Stimulated activated memory B cell treated with anti-CD40 and anti-IgM and Interleukin-4, amounts not matched to agents 10 μg/mL and 1 μg/mL and 100 μg/mL, for 72 hours (primary cell): ENCODE results near the gene CPNE8.

Experiments
- ATAC-seq: fragments of 150-1000 bp; cut with Tn5 transposase; 2 replicates; pipeline ENCODE4 v1.10.0; 2021
- H3K27ac Mint-ChIP-seq: one replicate; pipeline ENCODE4 v1.8.0; 2022; ENCODE audit warnings: mild to moderate bottlenecking, mixed read lengths
- H3K27me3 Mint-ChIP-seq: one replicate; pipeline ENCODE4 v1.8.0; 2022; ENCODE audit warnings: mixed read lengths
- H3K36me3 Mint-ChIP-seq: one replicate; pipeline ENCODE4 v1.8.0; 2022; ENCODE audit warnings: mixed read lengths
- H3K4me1 Mint-ChIP-seq: one replicate; pipeline ENCODE4 v1.8.0; 2022; ENCODE audit warnings: mixed read lengths
- H3K4me3 Mint-ChIP-seq: one replicate; pipeline ENCODE4 v1.8.0; 2022; ENCODE audit warnings: mild to moderate bottlenecking, moderate library complexity, mixed read lengths
- H3K9me3 Mint-ChIP-seq: one replicate; pipeline ENCODE4 v1.8.0; 2022; ENCODE audit warnings: mixed read lengths

The CPNE8 gene

GRCh38 chr12:38907201-38907923, 2.0 kb upstream of the CPNE8 start:
- peak overlapping the region; percentile 69 for H3K4me3 Mint-ChIP-seq
- H3K36me3 Mint-ChIP-seq, result no peaks in the 10 kb centered on the region
- H3K27ac Mint-ChIP-seq, result no peak overlapping the region
- peaks cover 14% of the 10 kb centered on the region for H3K4me1 Mint-ChIP-seq
- ATAC-seq, result no peak
- peaks cover 3% of the 10 kb centered on the region for H3K9me3 Mint-ChIP-seq
- peaks cover 40% of the 10 kb centered on the region for H3K27me3 Mint-ChIP-seq

- peak; percentile 61 for ATAC-seq
- Mint-ChIP-seq H3K27me3 (peaks cover 40% of the 10 kb centered on the region), H3K4me1 (peaks cover 14% of the 10 kb centered on the region), H3K4me3 (peak overlapping the region; percentile 69), H3K36me3 (no peaks in the 10 kb centered on the region), H3K27ac (no peak overlapping the region), H3K9me3 (peaks cover 3% of the 10 kb centered on the region)
These were observed 1.2 kb upstream of the CPNE8 start for GRCh38 chr12:38906482-38907200.

GRCh38 chr12:38904537-38905479, 583 bp downstream of the CPNE8 start:
- no peaks in the 10 kb centered on the region for H3K36me3 Mint-ChIP-seq
- peak overlapping the region; percentile 17 for H3K27ac Mint-ChIP-seq
- peak; percentile 55 for ATAC-seq
- H3K4me1 Mint-ChIP-seq, result peaks cover 14% of the 10 kb centered on the region
- H3K9me3 Mint-ChIP-seq, result peaks cover 3% of the 10 kb centered on the region
- peak overlapping the region; percentile 75 for H3K4me3 Mint-ChIP-seq
- peaks cover 40% of the 10 kb centered on the region for H3K27me3 Mint-ChIP-seq

DNA sequence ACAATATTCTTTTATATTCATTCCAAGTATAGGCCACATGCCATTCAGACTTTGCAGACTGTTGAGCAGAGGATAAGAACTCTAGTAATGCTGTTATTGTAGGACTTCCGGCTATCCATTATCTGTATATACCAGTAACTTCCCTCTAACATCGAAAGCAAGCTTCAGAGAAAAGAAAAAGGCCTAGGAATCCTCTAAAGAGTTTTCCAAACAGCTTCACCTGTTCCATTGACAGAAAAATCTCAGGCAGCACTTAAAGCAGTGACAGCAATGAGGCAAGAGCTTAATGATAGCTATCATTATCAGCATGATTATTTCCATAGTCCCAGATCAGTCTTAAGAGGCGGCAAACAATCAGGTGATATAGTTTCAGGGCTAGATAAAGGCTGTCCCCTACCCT, 1.8 kb downstream of the CPNE8 start:
- peaks cover 3% of the 10 kb centered on the region for H3K9me3 Mint-ChIP-seq
- no peaks in the 10 kb centered on the region for H3K36me3 Mint-ChIP-seq
- peaks cover 14% of the 10 kb centered on the region for H3K4me1 Mint-ChIP-seq
- H3K27me3 Mint-ChIP-seq, result peaks cover 40% of the 10 kb centered on the region
- H3K4me3 Mint-ChIP-seq, result no peak overlapping the region
- no peak for ATAC-seq
- H3K27ac Mint-ChIP-seq, result no peak overlapping the region

- Mint-ChIP-seq H3K27ac (no peak overlapping the region), H3K36me3 (no peaks in the 10 kb centered on the region), H3K4me1 (no peaks in the 10 kb centered on the region), H3K27me3 (no peaks in the 10 kb centered on the region), H3K4me3 (no peak overlapping the region), H3K9me3 (no peaks in the 10 kb centered on the region)
- no peak for ATAC-seq
These were observed 7.2 kb downstream of the CPNE8 start for GRCh38 chr12:38898001-38898684.

DNA sequence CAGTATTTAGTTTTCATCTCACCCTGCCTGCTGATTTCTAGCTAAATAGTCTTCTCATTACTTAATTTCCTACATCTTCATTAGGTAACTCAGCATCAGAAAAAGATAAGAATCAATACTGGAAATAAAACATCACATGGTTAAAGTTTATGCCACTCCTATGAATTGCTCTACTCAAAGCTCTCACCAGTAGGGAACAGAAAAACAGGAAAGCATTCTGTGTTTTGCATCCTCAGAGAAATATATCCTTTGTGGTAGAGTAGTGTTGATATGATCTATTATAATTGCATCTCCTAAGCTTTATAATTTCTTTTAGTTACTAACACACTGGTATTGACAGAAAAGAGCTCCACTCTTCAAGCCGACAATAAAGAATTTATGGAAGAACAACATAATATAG, 9.9 kb downstream of the CPNE8 start:
- ATAC-seq, result no peak
- no peaks in the 10 kb centered on the region for H3K9me3 Mint-ChIP-seq
- H3K36me3 Mint-ChIP-seq, result no peaks in the 10 kb centered on the region
- H3K27me3 Mint-ChIP-seq, result no peaks in the 10 kb centered on the region
- no peak overlapping the region for H3K4me3 Mint-ChIP-seq
- no peaks in the 10 kb centered on the region for H3K4me1 Mint-ChIP-seq
- H3K27ac Mint-ChIP-seq, result no peak overlapping the region

- Mint-ChIP-seq H3K27ac (no peak overlapping the region), H3K4me3 (no peak overlapping the region), H3K27me3 (no peaks in the 10 kb centered on the region), H3K9me3 (no peaks in the 10 kb centered on the region), H3K4me1 (no peaks in the 10 kb centered on the region), H3K36me3 (no peaks in the 10 kb centered on the region)
- no peak for ATAC-seq
These were observed 12.4 kb downstream of the CPNE8 start for GRCh38 chr12:38892976-38893375.

DNA sequence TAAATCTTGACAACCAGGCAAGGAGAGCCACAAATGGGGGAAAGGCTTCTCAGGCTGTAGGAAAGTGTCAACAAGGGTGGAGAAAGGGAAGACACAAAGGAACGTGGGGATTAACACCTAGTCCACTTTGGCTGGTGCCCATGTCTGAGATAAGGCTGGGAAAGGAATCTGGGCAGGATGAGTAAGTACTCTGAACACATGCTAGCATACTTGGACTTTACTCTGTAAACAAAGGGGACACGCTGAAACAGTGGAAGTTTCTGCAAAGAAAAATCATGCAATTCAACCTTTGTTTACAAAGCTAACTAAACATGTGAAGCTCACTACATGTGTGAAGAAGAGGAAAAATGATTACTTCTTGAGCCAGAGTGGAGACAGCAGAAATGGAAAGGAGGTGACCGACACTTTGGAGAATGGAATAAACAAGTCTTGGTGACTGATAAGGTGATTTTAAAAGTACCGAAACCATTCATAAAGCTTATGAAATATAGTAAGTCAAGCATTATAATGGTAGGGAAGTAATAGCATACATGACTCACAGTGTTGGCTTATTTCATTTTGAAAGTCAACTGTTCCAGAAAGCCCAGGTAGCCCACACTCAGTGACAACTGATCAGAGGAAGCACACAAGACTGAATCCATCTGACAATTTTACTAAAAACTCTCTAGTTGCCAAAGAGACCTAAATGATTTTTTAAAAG, 13.2 kb downstream of the CPNE8 start:
- Mint-ChIP-seq H3K4me1 (no peaks in the 10 kb centered on the region), H3K27ac (no peak overlapping the region), H3K36me3 (no peaks in the 10 kb centered on the region), H3K4me3 (no peak overlapping the region), H3K9me3 (no peaks in the 10 kb centered on the region), H3K27me3 (no peaks in the 10 kb centered on the region)
- no peak for ATAC-seq

DNA sequence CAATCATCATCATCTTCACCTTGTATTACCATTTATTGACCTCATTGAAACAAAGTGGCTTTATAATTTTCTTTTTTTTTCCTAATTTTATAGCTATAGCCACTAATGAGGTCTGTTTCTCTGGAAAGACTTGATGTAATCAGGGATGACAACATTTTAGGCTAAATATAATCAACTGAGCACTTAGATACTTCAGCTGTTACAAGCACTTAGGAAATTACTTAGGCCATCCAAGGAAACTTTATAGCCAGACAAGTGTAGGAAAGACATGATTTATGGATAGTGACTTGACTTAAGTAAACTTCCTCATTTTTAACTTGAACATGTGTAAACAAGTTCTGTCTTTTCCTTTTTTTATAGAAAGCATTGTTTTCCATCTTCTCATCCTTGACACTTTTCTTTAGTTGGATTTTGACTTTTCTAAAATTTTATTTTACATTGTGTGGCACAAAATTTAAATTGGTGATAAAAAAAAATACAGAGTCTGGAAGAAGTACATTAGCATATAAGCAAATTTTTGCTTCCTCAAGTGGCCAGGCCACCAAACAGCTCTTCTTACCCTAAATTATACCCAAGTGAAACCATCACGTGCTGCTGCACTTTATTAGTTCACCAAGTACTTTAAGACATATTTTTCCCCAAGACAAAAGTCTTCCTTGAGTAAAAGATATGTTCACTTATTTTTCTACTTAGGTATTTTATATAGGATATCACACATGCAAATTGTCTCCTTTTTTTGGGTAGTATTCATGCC, 15.1 kb downstream of the CPNE8 start:
- Mint-ChIP-seq H3K27ac (no peak overlapping the region), H3K36me3 (no peaks in the 10 kb centered on the region), H3K4me3 (no peak overlapping the region), H3K27me3 (no peaks in the 10 kb centered on the region), H3K4me1 (no peaks in the 10 kb centered on the region), H3K9me3 (no peaks in the 10 kb centered on the region)
- no peak for ATAC-seq

GRCh38 chr12:38889297-38889815, 16.0 kb downstream of the CPNE8 start:
- H3K27ac Mint-ChIP-seq, result no peak overlapping the region
- no peaks in the 10 kb centered on the region for H3K4me1 Mint-ChIP-seq
- no peak for ATAC-seq
- no peak overlapping the region for H3K4me3 Mint-ChIP-seq
- H3K27me3 Mint-ChIP-seq, result no peaks in the 10 kb centered on the region
- no peaks in the 10 kb centered on the region for H3K36me3 Mint-ChIP-seq
- H3K9me3 Mint-ChIP-seq, result no peaks in the 10 kb centered on the region

- no peak for ATAC-seq
- Mint-ChIP-seq H3K27me3 (no peaks in the 10 kb centered on the region), H3K36me3 (no peaks in the 10 kb centered on the region), H3K4me1 (no peaks in the 10 kb centered on the region), H3K9me3 (peaks cover 4% of the 10 kb centered on the region), H3K27ac (no peak overlapping the region), H3K4me3 (no peak overlapping the region)
These were observed 17.6 kb downstream of the CPNE8 start for GRCh38 chr12:38887770-38888169.

DNA sequence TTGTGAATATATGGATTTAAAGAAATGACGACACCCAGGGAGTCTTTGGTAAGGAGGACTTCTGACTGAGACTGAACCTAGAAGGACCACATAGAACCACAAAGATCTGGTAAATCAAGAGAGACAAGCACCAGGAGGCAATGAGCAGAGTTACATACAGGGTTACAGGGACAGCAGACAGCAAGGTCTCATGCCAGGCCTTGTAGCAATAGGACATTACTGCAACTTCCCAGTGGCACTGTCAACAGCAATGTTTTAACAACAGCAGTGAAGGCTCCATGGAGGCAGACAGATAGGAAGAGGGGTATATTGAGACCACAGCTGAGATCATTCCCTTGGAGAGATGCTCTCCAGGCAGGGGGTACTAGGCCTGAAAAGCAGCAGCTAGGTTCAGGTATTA, 18.5 kb downstream of the CPNE8 start:
- H3K4me1 Mint-ChIP-seq, result no peaks in the 10 kb centered on the region
- no peak overlapping the region for H3K4me3 Mint-ChIP-seq
- no peaks in the 10 kb centered on the region for H3K36me3 Mint-ChIP-seq
- no peak for ATAC-seq
- H3K27ac Mint-ChIP-seq, result no peak overlapping the region
- peaks cover 7% of the 10 kb centered on the region for H3K9me3 Mint-ChIP-seq
- H3K27me3 Mint-ChIP-seq, result no peaks in the 10 kb centered on the region

GRCh38 chr12:38886064-38886463, 19.3 kb downstream of the CPNE8 start:
- peaks cover 7% of the 10 kb centered on the region for H3K9me3 Mint-ChIP-seq
- no peak for ATAC-seq

DNA sequence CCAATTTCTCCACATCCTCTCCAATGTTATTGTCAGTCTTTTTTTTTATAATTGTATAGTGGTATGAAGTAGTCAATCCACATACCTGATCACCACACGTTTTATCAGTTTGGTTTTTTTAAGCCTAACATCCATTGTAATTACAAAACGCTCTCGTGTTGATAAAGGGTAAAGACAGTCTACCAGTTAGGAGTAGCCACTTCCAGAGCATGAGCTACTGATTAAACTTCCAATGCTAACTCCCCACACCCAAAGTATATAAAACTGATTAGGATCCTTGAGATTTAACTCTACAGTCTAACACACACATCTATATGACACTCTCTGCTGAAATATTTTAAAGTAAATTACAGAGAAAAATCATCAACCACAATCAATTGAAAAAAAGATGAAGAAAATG, 20.7 kb downstream of the CPNE8 start:
- no peaks in the 10 kb centered on the region for H3K27me3 Mint-ChIP-seq
- ATAC-seq, result no peak
- peaks cover 7% of the 10 kb centered on the region for H3K9me3 Mint-ChIP-seq
- no peaks in the 10 kb centered on the region for H3K36me3 Mint-ChIP-seq
- no peaks in the 10 kb centered on the region for H3K4me1 Mint-ChIP-seq
- H3K4me3 Mint-ChIP-seq, result no peak overlapping the region
- H3K27ac Mint-ChIP-seq, result no peak overlapping the region

More at GRCh38 chr12:38886064-38886463, 19.3 kb downstream of the CPNE8 start:
- Mint-ChIP-seq H3K27ac (no peak overlapping the region), H3K36me3 (no peaks in the 10 kb centered on the region), H3K4me3 (no peak overlapping the region), H3K27me3 (no peaks in the 10 kb centered on the region), H3K4me1 (no peaks in the 10 kb centered on the region)
